Adipose tissue (tissue), 3 donors: Measurements from ENCODE around the gene IFNA21. TPM values are rescaled to one million over a fixed set of nuclear protein-coding genes. Genes with fewer than 3 reads are reported as not detected.
"Not testable (repeated sequence)": the region's sequence is repeated elsewhere in the genome, so short reads cannot be mapped to it uniquely, and the experiment has no call there.

Experiments used
- H3K27ac ChIP-seq: one replicate; pipeline ENCODE4 v1.5.1; 2013; ENCODE audit warnings: low read depth, low read length
- WGBS, 3 donors: extraction: QIAGEN DNeasy Blood & Tissue Kit; methylation state at CpG; one replicate each; pipeline ENCODE4 v1.1.7; 2013; 5-methylcytosine and 5-hydroxymethylcytosine counted together
- polyA plus RNA-seq, 3 donors: library from polyadenylated mRNA; stranded (reverse); fragments of 200-250 nt; gene quantifications; one replicate each; pipeline ENCODE4 v1.2.3, GENCODE V29; 2013
- donor health status: healthy with polysubstance abuse.
- donor health status: Bipolar disorder and iron deficiency.
- donor health status: healthy.

IFNA21 gene
- polyA plus RNA-seq: not detected

DNA sequence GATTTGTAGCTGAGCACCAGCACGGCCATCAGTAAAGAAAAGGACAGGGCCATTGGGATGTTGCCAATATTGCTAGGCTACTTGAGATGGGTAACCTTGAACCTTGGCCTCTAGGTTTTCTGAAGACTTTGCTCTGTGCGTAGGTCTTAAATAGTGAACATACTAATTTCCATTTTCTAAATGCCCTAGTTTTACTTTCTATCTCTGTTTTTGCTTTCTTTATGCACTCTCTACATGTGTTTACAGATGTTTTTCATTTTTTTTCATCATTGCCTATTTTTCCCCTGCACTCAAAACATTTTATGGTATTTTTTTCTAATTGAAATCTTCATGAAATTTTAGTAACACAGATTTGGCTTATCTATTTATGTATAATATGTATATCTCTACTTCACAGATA, at the start of gene IFNA21:
TSS of gene IFNA21 (minus strand) at position 101 of the 400 bp plus-strand sequence. CDS start at position 53, 48 bp downstream.
- WGBS, 3 donors: 51 to 95% (median 89%) methylated on average over 2 of the region's 2 CpGs
- not testable (repeated sequence) for H3K27ac ChIP-seq

DNA sequence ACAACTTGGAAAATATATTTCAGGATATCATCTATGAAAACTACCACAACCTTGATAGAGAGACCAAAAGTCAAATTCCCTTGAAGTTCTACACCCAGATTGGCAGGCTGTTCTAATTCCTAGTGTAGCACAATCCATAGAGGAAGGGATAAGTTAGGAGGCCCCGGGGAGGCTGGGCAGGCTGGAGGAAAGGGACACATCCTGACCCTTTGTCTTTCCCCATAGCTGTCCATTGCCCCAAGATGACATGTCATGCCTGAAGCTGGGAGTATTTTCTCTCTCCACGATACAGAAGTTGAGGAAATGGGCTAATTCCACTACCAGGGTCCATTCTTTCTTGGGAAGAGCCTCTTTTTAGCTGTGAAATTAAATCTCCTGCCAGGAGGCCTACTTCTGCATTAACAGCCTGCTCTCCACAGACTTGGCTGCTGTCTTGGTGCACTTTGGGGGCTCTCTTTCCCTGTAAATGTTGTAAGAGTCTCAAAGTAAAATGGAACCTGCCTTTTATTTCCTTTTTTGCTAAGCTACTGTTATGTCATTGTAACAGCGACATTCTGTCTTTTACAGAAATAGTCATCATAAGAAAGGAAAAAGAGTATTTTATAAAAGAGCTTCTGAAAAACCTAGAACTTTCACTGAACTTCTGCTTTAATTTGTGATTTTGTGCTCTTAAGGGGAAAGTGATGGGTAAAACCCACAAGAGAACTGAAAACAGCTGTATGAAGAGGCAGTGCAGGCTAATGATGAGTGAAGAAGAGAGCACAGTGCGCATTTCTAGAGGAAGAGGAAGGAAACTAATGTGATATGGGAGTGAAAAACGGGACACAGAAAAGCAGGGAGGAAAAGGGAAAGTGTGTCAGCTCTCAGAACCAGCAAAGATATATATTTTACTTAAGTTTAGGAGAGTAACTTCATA, 47.2 kb upstream of the IFNA21 start:
- WGBS, 3 donors: 34 to 44% (median 38%) methylated on average over 4 to 5 of the region's 5 CpGs
- not testable (repeated sequence) for H3K27ac ChIP-seq

- not testable (repeated sequence) for H3K27ac ChIP-seq
- 49 to 67% (median 60%) methylated on average over 2 of the region's 2 CpGs for WGBS, 3 donors
Observed at GRCh38 chr9:21212160-21212559, 45.7 kb upstream of the IFNA21 start.

GRCh38 chr9:21210782-21211181, 44.3 kb upstream of the IFNA21 start:
- WGBS, 3 donors: 80 to 86% (median 82%) methylated on average over 2 of the region's 2 CpGs
- not testable (repeated sequence) for H3K27ac ChIP-seq

GRCh38 chr9:21210311-21210710, 43.9 kb upstream of the IFNA21 start:
- WGBS, 3 donors: 90 to 92% (median 91%) methylated on average over 7 of the region's 7 CpGs
- no peak overlapping the region for H3K27ac ChIP-seq

GRCh38 chr9:21207043-21207442, 40.6 kb upstream of the IFNA21 start, which contains the start of gene IFNA10:
IFNA10 (minus strand) TSS chr9:21207143; CDS start chr9:21207097, 46 bp downstream.
- not testable (repeated sequence) for H3K27ac ChIP-seq
- 62 to 97% (median 86%) methylated on average over 3 of the region's 3 CpGs for WGBS, 3 donors

DNA sequence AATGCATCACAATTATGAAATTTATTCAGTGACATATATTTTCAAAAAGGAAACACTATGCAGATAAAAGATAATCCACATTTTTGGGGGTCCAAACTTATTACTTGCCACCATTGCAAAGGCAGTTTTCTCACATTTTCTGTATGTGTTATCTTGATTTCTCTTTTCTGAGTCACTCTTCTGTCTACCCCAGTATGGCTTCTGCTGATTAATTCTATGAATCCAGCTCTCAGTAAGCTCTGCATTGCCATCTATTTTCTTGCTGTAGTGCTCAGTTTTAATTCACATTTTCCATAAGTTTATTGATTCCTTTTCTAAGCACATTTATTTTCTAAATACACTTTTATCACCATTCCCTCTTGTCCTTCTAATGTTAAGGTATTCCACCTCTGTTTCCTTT, 38.7 kb upstream of the IFNA21 start:
- no peak overlapping the region for H3K27ac ChIP-seq

DNA sequence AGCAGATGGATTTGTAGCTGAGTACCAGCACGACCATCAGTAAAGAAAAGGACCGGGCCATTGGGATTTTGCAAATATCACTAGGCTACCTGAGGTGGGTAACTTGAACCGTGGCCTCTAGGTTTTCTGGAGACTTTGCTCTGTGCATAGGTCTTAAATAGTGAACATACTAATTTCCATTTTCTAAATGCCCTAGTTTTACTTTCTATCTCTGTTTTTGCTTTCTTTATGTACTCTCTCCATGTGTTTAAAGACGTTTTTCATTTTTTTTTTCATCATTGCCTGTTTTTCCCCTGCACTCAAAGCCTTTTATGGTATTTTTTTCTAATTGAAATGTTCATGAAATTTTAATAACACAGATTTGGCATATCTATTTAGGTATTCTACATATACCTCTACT, 35.6 kb upstream of the IFNA21 start, which contains the start of gene IFNA7:
TSS of gene IFNA7 (minus strand) at position 101 of the 400 bp plus-strand sequence. CDS start at position 61, 40 bp downstream.
- 56 to 80% (median 78%) methylated on average over 4 of the region's 4 CpGs for WGBS, 3 donors
- not testable (repeated sequence) for H3K27ac ChIP-seq

- WGBS, 3 donors: 32 to 33% (median 33%) methylated on average over 6 of the region's 6 CpGs
Observed at GRCh38 chr9:21194867-21195776, 28.7 kb upstream of the IFNA21 start.

DNA sequence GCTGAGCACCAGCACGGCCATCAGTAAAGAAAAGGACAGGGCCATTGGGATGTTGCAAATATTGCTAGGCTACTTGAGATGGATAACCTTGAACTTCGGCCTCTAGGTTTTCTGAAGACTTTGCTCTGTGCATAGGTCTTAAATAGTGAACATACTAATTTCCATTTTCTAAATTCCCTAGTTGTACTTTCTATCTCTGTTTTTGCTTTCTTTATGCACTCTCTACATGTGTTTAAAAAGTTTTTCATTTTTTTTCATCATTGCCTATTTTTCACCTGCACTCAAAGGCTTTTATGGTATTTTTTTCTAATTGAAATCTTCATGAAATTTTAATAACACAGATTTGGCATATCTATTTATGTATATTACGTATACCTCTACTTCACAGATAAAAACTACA, 21.0 kb upstream of the IFNA21 start, which contains the start of gene IFNA4:
TSS of gene IFNA4 (minus strand) at position 101 of the 400 bp plus-strand sequence. CDS start at position 45, 56 bp downstream.
- 67 to 92% (median 89%) methylated on average over 2 to 3 of the region's 3 CpGs for WGBS, 3 donors
- not testable (repeated sequence) for H3K27ac ChIP-seq

More at GRCh38 chr9:21194867-21195776, 28.7 kb upstream of the IFNA21 start:
- H3K27ac ChIP-seq: not testable (repeated sequence)

GRCh38 chr9:21182810-21183736, 16.6 kb upstream of the IFNA21 start:
- 33 to 42% (median 36%) methylated on average over 4 of the region's 4 CpGs for WGBS, 3 donors
- H3K27ac ChIP-seq: not testable (repeated sequence)

GRCh38 chr9:21174671-21175070, 8.2 kb upstream of the IFNA21 start:
- WGBS, 3 donors: 78 to 92% (median 88%) methylated on average over 2 of the region's 2 CpGs
- H3K27ac ChIP-seq: no peak overlapping the region

DNA sequence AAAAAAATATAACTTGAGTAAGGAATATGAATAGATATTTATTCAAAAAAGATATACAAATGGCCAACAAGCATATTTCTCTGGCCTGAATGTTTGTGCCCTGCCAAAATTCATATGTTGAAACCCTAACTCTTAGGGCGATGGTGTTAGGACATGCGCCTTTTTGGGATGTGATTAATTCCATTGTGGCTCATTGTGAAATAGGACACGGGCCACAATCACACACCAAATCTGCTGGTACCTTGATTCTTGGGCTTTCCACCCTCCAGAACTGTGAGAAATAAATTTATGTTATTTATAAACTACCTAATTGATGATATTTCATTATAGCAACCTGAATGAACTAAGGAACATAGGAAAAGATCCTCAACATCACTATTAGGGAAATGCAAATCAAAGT, 5.7 kb upstream of the IFNA21 start:
- no peak overlapping the region for H3K27ac ChIP-seq
- 77 to 81% (median 79%) methylated on average over 3 of the region's 3 CpGs for WGBS, 3 donors

- no peak overlapping the region for H3K27ac ChIP-seq
- WGBS, 3 donors: 71 to 93% (median 87%) methylated on average over 1 of the region's 1 CpG
Observed at GRCh38 chr9:21171351-21171750, 4.9 kb upstream of the IFNA21 start.

DNA sequence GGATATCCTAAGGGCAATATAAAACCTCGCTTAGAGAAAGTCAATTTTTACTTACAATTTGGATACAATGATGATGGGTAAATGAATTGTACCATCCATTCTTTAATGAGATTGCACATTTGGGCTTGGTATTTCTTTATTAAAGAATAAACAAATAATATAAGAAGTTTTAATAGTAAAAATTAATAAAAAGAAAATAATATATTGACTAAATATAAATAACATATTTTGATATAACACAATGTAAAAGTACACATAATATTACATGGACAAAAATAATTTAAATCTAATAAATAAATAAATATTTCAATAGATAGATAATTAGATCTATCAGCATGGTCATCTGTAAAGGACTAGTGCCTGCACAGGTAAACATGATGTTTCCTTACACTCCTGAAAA, 944 bp downstream of the IFNA21 start:
- 73 to 95% (median 91%) methylated on average over 1 of the region's 1 CpG for WGBS, 3 donors
- H3K27ac ChIP-seq: no peak overlapping the region

DNA sequence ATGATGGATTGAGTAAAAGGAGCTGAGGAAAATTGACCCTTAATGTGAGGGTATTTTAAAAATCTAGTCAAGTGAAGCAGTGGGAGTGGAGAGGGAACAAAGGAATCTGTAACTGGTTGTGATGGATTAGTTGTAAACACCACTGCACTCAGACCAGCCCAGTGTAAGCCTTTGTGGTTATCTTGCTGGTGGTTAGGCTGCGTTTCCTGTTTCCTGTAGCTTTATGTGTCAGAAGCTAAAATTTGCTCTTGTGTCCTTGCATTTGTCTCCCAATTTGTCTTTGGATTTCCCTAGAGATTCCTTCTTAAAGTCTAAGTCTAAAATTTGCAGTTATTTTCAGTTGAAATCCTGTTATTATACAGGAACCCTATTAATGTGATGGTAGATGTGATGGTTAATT, 6.3 kb downstream of the IFNA21 start:
- no peak overlapping the region for H3K27ac ChIP-seq
- WGBS, 3 donors: 0 to 8% (median 6%) methylated on average over 1 of the region's 1 CpG

DNA sequence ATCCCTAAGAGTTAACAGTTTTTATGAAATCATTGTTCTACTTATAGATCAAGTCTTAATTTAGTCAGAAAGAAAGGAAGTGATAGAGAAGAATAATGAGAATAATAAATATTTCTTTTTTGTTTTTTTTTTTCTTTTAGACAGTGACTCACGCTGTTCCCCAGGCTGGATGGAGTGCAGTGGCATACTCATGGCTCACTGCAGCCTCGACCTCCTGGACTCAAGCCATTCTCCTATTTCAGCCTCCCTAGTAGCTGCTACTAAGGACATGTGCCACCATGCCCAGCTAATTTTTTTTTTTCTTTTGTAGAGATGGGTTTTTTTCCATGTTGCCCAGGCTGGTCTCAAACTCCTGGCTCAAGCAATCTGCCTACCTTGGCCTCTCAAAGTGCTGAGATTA, 11.0 kb downstream of the IFNA21 start:
- H3K27ac ChIP-seq: no peak overlapping the region
- 66 to 81% (median 72%) methylated on average over 2 of the region's 2 CpGs for WGBS, 3 donors
